Measurements from ENCODE around the gene NRL.

- no peak for TF ChIP-seq SP1 (IDR thresholded peaks at IDR 0.05)
- no peak for TF ChIP-seq CTCF (IDR thresholded peaks at IDR 0.05; ENCODE audit: low read depth, low read length, missing input control)
- no peak for TF ChIP-seq EGR1 (IDR thresholded peaks at IDR 0.05; ENCODE audit: low read depth in 2 of 2)
- TF ChIP-seq GABPA (IDR thresholded peaks at IDR 0.05 in 1 of 2, conservative IDR thresholded peaks at IDR 0.05 in 1 of 2) = no peak
- TF ChIP-seq NR2F2 (IDR thresholded peaks at IDR 0.05) = no peak
- TF ChIP-seq JUND (IDR thresholded peaks at IDR 0.05) = no peak
- TF ChIP-seq REST (IDR thresholded peaks at IDR 0.05) = no peak
- no peak for TF ChIP-seq TAF1 (conservative IDR thresholded peaks at IDR 0.05)
- no peak for TF ChIP-seq YY1 (IDR thresholded peaks at IDR 0.05)
- no peak for TF ChIP-seq FOXA1 (IDR thresholded peaks at IDR 0.05)
- TF ChIP-seq ATF3 (IDR thresholded peaks at IDR 0.05) = no peak
- TF ChIP-seq RAD21 (IDR thresholded peaks at IDR 0.05) = no peak
- TF ChIP-seq, protein P1, sequence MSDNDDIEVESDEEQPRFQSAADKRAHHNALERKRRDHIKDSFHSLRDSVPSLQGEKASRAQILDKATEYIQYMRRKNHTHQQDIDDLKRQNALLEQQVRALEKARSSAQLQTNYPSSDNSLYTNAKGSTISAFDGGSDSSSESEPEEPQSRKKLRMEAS (IDR thresholded peaks at IDR 0.05) = no peak
These were observed 54.8 kb downstream of the NRL start for GRCh38 chr14:24059841-24060388.
